HG03066 (cell line): ENCODE measurements around the gene PRR35.

Experiments used
- ATAC-seq: cut with Tn5 transposase; IDR thresholded peaks from one replicate; pipeline ENCODE4 v1.9.1; 2021; ENCODE audit warnings: low read depth; ENCODE audit not compliant: unreplicated experiment

PRR35 gene

DNA sequence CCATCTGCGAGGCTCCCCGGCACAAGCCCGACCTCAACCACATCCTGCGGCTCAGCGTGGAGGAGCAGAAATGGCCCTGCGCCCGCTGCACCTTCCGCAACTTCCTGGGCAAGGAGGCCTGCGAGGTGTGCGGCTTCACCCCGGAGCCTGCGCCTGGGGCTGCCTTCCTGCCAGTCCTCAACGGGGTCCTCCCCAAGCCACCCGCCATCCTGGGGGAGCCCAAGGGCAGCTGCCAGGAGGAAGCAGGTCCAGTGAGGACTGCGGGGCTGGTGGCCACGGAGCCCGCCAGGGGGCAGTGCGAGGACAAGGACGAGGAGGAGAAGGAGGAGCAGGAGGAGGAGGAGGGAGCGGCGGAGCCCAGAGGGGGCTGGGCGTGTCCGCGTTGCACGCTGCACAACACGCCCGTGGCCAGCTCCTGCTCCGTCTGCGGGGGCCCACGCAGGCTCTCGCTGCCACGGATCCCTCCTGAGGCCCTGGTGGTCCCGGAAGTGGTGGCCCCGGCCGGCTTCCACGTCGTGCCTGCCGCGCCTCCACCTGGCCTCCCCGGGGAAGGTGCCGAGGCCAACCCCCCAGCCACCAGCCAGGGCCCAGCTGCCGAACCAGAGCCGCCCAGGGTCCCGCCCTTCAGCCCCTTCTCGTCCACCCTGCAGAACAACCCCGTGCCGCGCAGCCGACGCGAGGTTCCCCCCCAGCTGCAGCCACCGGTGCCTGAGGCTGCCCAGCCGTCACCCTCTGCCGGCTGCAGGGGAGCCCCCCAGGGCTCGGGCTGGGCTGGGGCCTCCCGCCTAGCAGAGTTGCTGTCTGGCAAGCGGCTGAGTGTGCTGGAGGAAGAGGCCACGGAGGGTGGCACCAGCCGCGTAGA, 13.1 kb upstream of the PRR35 start:
- ATAC-seq: no peak

DNA sequence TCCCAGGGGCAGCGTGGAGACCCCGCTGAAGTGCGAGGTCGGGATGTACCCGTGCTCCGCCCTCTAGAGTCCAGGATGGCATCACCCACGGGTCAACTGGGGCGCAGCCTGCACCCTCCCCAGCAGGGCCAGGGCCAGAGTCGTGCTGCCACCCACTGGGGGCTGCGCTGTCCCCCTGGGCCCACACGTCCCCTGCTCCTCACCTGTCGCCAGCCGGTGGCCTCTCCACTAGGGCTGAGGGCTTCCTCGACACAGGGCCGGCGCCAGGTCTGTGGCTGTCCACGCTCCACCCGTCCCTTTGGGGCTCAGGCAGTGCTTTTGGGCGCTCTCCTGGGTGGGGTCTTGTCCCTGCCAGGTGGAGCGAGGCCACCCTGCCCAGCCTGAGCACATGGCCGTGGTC, 11.6 kb upstream of the PRR35 start:
- ATAC-seq: no peak

DNA sequence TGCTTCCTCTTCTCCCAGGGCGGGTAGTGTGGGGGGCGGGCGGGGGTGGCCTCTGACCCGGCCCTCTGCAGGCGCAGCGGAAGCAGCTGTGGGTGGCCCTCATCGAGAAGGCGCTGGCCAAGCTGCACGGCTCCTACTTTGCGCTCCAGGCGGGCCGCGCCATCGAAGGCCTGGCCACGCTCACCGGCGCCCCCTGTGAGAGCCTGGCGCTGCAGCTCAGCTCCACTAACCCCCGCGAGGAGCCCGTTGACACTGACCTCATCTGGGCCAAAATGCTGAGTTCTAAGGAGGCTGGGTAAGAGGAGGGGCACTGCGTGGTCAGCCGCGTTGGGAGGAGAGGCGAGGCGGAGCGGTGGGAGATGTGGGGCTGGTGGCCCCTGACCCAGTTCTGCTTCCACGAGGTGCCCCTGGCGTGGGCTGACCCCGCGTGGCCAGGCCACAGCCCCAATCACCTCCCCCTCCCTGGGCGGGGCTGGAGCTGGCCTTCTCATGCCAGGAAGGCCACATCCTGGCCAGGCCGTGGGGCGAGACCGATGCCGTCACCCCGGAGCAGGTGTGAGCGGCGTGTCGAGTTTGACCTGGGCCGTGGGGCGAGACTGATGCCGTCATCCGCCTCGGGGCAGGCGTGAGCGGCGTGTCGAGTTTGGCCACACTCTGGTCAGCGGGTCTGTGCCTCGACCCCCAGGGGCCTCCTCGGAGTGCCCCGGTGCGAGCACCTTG, 10.5 kb upstream of the PRR35 start:
- ATAC-seq: no peak

DNA sequence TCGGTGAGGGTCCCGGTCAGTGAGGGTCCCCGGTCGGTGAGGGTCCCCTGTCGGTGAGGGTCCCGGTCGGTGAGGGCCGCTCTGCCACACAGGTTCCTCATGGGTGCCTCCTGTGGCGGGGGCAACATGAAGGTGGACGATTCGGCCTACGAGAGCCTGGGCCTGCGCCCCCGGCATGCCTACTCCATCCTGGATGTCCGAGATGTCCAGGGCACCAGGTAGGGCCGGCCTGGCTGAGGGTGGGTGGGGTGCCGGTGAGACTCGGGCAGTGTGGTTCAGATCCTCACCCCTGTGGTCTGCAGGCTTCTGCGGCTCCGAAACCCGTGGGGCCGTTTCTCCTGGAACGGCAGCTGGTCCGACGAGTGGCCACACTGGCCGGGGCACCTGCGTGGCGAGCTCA, 9.0 kb upstream of the PRR35 start:
- no peak for ATAC-seq

DNA sequence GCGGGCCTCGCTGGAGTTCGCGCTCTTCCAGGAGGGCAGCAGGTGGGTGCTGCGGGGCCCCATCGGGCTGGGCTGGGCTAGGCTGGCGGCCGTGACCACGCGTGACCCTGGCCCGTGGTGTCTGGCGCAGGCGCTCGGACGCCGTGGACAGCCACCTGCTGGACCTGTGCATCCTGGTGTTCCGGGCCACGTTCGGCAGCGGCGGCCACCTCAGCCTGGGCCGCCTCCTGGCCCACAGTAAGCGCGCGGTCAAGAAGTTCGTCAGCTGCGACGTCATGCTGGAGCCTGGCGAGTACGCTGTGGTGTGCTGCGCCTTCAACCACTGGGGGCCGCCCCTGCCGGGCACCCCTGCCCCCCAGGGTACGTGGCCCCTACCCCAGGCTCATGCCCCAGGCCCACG, 8.0 kb upstream of the PRR35 start:
- no peak for ATAC-seq

DNA sequence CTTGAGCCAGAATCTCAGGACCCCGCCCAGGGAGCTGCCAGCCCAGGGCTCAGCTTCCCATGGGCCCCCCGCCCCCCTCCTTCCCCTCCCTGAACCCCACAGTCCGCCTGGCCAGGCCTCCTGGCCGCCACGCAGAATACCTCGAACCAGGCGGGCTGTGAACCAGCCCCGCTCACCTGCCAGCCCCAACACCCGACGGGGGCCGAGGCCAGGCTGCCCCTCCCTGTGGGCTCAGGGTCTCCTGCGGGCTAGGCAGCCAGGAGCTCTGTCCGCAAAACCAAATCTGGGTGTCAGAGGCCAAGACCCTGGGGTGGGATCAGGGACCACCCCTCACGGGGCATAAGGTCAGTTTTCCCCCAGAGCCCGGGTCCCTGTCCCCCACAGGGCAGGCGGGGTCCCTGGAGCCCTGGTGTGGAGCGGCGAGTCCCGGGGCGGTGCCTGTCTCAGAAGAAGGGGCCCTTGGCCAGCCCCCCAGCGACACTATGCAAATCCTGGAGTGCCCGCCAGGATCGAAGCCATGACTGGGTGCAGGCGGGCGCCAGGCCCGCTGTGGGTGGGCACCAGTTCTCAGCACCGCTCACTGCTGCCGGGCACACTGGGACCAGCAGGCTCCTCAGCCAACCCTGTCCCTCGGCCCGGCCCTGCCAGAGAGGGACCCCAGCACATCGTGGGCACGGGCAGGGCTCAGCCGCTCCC, 6.4 kb upstream of the PRR35 start:
- ATAC-seq: no peak

DNA sequence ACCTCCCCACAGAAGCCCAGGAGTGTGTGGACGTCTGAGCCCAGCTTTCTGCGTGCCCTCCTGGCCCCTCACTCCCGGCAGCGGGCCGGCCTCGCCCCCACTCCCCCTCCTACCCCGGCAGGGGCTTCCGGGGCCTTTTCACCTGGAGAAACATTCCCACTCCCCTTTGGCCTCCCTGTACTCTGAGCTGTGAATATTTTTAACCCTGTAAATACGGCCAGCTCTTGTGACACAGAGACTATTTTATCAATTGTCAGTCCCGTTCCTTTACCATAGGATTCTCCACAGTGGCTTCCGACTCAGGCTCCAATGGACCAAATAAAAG, 5.9 kb upstream of the PRR35 start:
- no peak for ATAC-seq

DNA sequence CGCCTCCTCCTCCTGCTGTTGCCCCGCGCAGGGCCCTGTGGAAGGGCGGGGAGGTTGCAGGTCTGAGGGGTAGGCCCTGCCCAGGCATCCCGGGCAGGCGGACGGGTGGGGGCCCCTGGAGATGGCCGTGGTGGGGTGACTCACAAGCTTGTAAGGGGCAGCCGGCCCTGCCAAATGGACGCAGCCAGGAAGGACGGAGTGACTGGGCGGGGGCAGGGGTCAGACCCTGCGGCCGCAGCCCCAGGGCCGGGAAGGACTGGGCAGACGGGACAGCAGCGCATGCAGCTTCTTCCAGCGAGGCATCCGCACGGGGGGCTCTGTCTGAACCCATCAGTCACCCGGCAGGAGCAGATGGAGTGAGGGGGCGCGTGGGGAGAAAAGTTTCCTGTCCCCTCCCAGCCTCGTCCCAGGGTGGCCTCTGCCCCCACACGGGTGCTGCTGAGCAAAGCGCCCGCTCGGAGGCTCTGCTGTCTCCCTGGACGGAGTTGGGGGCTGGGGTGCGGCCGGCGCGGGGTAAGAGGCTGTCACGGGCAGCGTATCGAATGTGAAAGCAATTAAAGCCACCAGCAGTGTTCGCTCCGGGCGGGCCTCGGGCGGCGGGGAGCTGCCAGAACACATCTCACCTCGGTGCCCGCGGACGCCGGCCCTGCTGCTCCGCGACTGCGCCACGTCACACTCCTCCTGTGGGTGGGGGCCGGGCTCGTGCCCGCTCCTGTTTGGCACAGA, 5.4 kb upstream of the PRR35 start:
- no peak for ATAC-seq

DNA sequence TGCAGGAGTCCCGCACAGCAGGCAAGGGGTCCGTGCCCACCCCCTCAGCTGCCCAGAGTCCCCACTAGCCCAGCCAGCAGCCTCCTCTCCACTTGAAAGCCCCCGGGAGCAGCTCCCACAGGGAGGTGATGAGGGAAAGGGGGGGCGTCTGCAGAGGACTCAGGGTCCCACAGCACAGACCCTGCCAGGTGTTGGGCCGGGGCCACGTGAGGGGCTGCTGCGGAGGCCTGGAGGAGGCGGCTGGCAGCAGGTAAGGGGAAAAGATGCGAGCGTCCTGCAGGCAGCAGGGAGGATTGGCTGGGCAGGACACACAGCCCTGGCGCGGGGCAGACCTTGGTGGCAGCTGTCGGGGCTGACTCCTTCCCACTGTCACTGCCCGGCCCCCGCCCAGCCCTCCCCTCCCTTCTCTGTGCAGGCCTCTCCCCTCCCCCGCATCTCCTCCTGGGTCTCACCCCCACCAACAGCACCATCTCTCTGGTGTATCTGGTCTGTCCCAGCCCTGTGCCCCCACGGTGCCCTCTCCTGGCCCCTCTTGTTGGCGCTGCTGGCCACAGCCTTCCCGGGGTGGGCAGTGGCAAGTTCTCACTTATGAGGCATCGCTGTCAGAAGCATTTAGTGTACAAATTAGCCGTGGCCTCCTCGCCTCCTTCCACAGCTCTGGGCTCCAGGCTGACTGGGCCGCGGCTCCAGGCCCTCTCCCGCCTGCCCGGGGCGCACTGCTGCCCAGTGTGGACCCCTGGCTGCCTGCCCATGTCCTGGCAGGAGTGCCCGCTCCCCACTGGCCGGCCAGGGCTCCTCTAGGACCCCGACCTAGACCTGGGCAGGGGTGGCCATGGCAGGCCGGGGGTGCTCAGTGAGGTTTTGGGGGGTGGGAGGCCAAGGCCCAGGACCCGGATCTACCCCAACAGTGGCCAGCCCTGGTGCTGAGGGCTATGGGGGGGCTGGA, 4.4 kb upstream of the PRR35 start:
- no peak for ATAC-seq

DNA sequence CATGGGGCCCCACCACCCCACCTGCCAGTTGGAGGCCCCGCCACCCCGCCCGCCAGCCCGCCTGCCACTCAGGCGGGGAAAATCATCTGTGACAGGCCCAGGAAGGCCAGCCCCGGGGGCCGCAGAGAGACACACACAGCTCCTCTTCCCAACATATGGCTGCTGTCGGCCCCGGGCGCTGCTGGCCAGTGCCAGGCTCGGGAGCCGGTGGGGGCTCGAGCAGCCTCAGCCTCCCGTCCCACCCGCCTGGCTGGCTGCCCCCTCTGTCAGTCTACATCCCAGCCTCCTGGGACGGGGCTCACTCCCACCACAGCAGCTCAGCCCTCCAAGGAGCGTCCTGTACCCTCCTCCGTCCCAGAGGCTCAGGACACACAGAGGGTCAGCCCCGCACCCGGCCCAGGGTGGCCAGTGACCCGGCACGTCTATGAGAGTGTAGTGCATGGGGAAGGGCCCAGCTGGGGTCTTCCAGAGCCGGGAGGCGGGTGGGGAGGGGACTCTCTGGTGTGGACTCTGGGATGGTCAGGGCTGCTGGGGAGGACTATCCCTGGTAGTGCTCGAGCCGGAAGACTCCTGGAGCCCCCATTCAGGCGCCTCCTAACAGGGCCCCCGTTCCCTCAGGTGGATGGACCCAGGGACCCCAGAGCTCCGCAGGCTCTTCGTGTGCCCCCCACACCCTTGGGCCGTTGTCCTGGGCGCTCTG, 3.6 kb upstream of the PRR35 start:
- ATAC-seq: no peak

DNA sequence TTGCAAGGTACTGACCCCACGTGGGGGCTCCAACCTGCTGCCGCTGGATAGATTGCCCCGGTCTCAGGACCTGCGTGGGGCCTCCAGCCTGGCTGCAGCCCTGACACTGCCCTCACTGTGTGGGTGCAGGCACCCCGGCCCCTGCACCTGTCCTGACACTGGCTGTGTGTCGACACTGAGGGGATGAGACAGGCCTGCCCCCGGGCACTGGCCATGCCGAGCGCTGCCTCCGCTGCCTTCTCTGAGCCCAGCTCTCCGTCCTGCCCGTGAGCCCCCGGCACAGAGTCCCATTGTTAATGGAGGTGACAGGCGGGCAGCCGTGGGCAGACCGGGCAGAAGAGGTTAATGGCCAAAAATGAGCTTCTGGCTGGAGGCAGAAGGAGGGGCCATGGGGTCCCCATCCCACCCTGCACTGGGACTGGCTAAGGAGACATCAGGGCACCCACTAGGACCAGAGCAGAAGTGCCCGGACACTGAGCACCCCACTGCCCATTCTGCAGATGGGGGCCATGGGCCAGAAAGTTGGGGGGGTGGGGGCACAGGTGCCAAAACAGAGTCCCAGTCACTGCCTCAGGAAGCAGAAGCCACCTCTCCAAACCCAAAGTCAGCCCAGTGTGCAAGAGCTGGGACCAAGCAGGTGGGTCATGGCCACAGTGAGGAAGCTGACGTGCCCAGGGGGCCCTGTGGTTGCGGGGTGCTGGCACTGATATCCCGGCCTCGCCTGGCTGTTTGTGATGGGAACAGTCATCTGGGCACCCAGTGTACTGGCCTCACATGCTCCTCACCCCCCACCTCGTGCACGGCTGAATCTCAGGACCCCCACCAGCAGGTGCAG, 2.5 kb upstream of the PRR35 start:
- ATAC-seq: no peak

DNA sequence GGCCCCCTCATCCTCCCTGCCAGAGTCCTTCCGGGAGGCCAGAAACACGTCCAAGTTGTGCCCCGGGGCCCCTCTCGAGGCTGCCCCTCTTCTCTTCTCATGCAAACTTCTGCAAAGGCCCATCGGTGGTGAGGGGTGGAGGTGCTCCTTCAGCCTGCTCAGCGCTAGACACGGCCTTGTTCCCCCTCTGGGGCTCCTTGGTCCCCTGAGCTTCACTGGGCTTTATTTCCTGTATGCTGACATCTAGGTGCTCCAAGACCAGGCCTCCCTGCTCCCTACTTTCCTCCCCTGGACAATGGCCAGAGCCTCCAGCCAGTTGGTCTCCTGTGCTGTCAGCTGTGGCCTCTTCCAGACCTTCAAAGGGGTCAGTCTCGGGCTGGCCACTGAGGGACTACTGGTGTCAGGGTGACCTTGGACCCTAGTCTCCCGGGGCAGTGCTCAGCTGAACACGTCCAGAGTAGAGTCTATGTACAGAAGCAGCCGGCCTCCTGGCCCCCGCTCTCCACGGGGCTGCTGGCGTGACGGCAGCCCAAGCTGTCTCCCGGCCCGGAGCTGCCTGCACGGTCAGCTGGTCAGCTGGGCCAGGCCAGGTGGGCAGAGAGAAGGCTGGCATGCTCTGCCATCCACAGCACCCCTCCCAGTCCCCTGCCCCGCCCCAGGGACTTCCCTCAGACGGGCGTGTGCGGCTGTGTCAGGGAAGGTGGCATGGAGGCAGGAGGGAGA, 1.7 kb upstream of the PRR35 start:
- no peak for ATAC-seq

DNA sequence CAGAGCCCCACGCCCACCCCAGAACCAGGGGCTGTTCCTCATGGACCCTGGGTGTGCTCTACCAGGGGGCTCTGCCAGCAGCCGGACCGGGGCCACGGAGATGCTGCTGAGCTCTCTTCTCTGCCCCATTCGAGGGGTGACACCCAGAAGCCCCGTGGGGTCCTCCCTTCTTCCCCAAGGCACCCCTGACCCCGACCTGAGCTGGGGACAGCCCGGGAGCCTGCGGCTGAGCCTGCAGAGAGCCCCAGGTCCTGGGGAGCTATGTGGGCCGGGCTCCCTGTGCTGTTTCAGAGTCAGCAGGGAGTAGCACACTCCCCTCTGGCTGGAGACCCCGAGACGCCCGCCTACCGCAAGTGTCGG, 1.2 kb upstream of the PRR35 start:
- ATAC-seq: no peak

DNA sequence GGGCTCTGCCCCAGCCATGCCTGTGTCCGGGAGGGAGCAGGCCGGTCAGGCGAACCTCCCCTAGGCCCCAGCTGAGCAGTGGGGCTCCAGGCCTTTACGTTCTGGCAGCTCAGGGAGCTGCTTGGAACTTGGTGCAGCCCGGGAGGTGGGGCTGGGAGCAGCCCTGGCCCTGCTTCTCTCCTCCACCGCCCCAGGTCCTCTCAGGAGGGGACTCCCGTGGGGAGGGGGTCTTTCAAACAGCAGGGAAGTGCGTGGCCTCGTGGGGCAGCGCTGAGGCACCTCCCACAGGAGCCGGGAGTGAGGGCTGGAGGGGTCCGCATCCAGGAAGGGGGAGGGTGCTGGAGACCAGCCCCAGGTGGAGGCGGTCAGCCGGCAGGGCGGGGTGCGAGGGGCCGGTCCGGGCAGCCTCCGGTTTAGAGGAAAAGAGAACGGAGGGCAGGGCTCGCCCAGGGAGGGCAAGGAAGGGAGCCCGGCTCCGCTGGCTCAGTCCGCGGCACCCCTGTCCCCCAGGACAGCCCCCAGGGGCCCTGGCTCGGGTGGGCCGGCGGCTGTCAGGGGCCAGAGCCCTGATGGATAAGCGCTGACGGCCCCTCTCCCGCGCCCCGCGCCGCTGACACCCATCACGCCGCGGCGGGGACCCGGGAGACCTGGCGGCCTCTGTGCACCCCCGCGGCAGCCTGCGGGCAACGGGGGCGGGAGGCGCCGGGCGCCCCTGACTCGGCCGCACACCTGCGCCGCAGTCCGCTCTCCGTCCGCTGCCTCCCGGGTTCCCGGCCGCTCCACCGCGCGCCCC, 587 bp upstream of the PRR35 start:
- no peak for ATAC-seq

DNA sequence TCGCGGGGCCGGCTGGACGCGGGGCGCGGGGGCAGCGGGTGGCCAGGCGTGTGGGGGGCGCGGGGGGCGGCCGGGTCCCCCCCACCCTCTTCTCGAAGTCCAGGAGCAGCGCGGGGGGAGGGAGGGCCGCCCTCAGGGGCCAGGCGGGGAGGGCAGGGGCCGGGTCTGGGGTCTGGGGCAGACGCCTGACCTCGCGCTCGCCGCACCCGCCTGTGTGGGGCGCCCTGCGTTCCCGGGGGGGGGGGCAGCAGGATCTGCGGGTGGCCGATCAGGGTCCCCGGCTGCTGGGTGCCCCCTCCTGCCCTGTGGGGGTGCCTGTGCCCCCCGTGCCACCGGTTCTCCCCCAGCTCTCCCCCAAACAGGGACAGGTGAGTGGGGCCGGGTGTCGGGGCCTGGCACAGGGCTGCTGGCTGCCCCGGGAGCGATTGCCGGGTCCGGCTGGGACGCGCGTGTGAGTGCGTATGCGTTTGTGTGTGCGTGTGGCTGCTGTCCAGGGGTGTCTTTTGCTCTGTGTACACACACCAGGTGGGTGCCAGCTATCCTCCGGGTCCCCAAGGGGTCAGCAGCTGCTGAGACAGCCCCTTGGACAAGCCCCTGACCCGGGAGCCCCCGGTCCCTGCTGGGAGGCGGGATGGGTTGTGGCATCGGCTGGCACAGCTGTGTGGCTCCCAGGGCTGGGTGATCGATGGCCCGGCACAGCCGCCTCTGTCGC, 663 bp downstream of the PRR35 start:
- no peak for ATAC-seq

DNA sequence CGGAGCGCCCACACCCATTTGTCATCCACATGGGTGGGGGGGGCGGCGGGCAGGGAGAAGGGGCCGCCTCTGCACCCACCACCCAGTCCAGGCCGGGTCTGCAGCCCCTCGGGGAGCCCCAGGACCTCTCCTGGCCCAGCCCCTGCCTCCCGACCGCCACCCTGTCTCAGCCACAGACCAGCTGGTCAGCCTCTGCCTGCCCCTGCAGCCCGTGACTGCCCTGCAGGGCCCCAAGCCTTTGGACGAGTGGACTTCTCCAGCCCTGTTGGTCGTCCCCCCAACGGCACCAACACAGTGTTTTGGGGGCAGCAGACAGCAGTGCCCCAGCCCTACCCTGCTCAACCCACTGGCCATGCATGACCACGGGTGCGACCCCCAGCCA, 1.2 kb downstream of the PRR35 start:
- ATAC-seq: no peak
